Body of pancreas (tissue), 4 donors: ENCODE results near the gene TFIP11.

ENCODE experiments used
- CTCF ChIP-seq, 7 experiments: fragments of 450-650 bp in 4 of 7; fragments of 200-600 bp in 3 of 7; sonication (generic) in 3 of 7; IDR thresholded peaks; one replicate each; pipeline ENCODE4 v1.5.1; 2016 to 2019; ENCODE audit warnings: antibody characterized with exemption in 7 of 7
- POLR2A ChIP-seq, 3 donors: fragments of 450-650 bp; IDR thresholded peaks; one replicate each; pipeline ENCODE4 v1.6.1; 2016; ENCODE audit warnings: antibody characterized with exemption in 3 of 3, mild to moderate bottlenecking in 2 of 3

- TF ChIP-seq CTCF (IDR thresholded peaks at IDR 0.05): no peak
- TF ChIP-seq POLR2A (IDR thresholded peaks at IDR 0.05): no peak
These were observed 48.0 kb downstream of the TFIP11 start for GRCh38 chr22:26464312-26464711.
